Lower leg skin (tissue), 4 donors: ENCODE results near the gene ALG1L2. TPM values are rescaled to one million over a fixed set of nuclear protein-coding genes. Genes with fewer than 3 reads are reported as not detected.
"Not testable (repeated sequence)": the region's sequence is repeated elsewhere in the genome, so short reads cannot be mapped to it uniquely, and the experiment has no call there.

Source experiments
- DNase-seq, 2 donors: peaks; one replicate each; pipeline ENCODE4 v3.0.0-alpha.2; 2019; ENCODE audit warnings: low spot score in 2 of 2
- H3K4me3 ChIP-seq: fragments of 200-600 bp; sonication (generic); 2 replicates; pipeline ENCODE4 v1.5.1; 2017; ENCODE audit warnings: mild to moderate bottlenecking, low read depth; ENCODE audit not compliant: poor library complexity, severe bottlenecking
- POLR2A ChIP-seq, 2 donors: fragments of 450-650 bp; IDR thresholded peaks; one replicate each; pipeline ENCODE4 v1.6.1; 2016 to 2017; ENCODE audit warnings: antibody characterized with exemption in 2 of 2, mild to moderate bottlenecking in 1 of 2, moderate library complexity in 1 of 2
- WGBS, 2 donors: methylation state at CpG; one replicate each; pipeline ENCODE4 v1.1.5; 2018; 5-methylcytosine and 5-hydroxymethylcytosine counted together
- intact Hi-C: fragments of 100-400 bp; cut with DNase I; formaldehyde crosslinking; loops from one replicate; pipeline ENCODE4 v1.15.0; 2023; ENCODE audit warnings: low total_unique reads
- total RNA-seq, 4 donors: library from RNA; depleted of rRNA; stranded (reverse); fragments of >200 nt; gene quantifications; one replicate each; pipeline ENCODE4 v1.1.0, GENCODE V29; 2016
- TF ChIP-seq, protein P1 (sequence below), 3 donors: fragments of 450-650 bp; IDR thresholded peaks; one replicate each; pipeline ENCODE4 v1.5.1; 2016; ENCODE audit warnings: antibody characterized with exemption in 3 of 3, mild to moderate bottlenecking in 3 of 3, moderate library complexity in 2 of 3

The ALG1L2 gene
- total RNA-seq, 4 donors from 2014 or later, result not detected

- intact Hi-C loops, result no loop called here
- TF ChIP-seq POLR2A (IDR thresholded peaks at IDR 0.05), result no peak
- TF ChIP-seq, protein P1, sequence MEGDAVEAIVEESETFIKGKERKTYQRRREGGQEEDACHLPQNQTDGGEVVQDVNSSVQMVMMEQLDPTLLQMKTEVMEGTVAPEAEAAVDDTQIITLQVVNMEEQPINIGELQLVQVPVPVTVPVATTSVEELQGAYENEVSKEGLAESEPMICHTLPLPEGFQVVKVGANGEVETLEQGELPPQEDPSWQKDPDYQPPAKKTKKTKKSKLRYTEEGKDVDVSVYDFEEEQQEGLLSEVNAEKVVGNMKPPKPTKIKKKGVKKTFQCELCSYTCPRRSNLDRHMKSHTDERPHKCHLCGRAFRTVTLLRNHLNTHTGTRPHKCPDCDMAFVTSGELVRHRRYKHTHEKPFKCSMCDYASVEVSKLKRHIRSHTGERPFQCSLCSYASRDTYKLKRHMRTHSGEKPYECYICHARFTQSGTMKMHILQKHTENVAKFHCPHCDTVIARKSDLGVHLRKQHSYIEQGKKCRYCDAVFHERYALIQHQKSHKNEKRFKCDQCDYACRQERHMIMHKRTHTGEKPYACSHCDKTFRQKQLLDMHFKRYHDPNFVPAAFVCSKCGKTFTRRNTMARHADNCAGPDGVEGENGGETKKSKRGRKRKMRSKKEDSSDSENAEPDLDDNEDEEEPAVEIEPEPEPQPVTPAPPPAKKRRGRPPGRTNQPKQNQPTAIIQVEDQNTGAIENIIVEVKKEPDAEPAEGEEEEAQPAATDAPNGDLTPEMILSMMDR (IDR thresholded peaks at IDR 0.05), result no peak
- DNase-seq, result no peak
- no peak overlapping the region for H3K4me3 ChIP-seq
- WGBS, 2 donors, result 69 to 71% methylated on average over 4 of the region's 4 CpGs
Measured at GRCh38 chr3:130088061-130088460, 6.4 kb downstream of the ALG1L2 start.

GRCh38 chr3:130090681-130091080 is 9.1 kb downstream of the ALG1L2 start:
- intact Hi-C loops, DNase-seq: not testable (repeated sequence)
- WGBS, 2 donors, result 50 to 81% methylated on average over 3 of the region's 3 CpGs

GRCh38 chr3:130091958-130092357 is 10.3 kb downstream of the ALG1L2 start:
- WGBS, 2 donors, result 97 to 99% methylated on average over 14 of the region's 14 CpGs
- TF ChIP-seq POLR2A (IDR thresholded peaks at IDR 0.05), result no peak
- TF ChIP-seq, protein P1 (IDR thresholded peaks at IDR 0.05), result no peak
- DNase-seq, result no peak
- H3K4me3 ChIP-seq, result no peak overlapping the region
- intact Hi-C loops, result no loop called here

More at GRCh38 chr3:130090681-130091080, 9.1 kb downstream of the ALG1L2 start:
- not testable (repeated sequence) for H3K4me3 ChIP-seq

GRCh38 chr3:130093741-130094391 is 12.2 kb downstream of the ALG1L2 start:
- WGBS, 2 donors, result 63 to 67% methylated on average over 15 to 16 of the region's 16 CpGs
- intact Hi-C loops, result no loop called here
- DNase-seq, result no peak
- no peak for TF ChIP-seq POLR2A (IDR thresholded peaks at IDR 0.05)
- TF ChIP-seq, protein P1 (IDR thresholded peaks at IDR 0.05), result no peak
- H3K4me3 ChIP-seq, result no peak overlapping the region

GRCh38 chr3:130094491-130094941 is 12.9 kb downstream of the ALG1L2 start:
- WGBS, 2 donors, result 58 to 62% methylated on average over 9 of the region's 11 CpGs
- intact Hi-C loops, H3K4me3 ChIP-seq, DNase-seq: not testable (repeated sequence)

DNA sequence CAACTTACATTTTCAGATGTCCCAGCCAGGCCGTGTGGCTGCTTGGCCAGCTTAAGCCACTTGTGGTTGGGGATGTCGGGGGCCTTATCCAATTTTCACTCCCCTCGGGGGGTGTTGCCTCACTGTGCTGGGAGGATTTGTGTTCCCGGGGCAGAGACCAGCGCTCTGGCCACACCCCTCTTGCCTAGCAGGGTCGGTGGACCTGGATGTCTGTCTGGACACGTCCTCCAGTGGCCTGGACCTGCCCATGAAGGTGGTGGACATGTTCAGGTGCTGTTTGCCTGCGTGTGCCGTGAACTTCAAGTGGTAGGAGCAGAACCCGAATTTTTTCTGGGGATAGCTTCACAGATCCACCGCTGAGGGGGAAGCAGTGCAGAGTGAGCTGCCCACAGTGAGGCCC is 14.2 kb downstream of the ALG1L2 start:
- H3K4me3 ChIP-seq, DNase-seq, intact Hi-C loops: not testable (repeated sequence)
- 18 to 26% methylated on average over 9 to 11 of the region's 11 CpGs for WGBS, 2 donors

DNA sequence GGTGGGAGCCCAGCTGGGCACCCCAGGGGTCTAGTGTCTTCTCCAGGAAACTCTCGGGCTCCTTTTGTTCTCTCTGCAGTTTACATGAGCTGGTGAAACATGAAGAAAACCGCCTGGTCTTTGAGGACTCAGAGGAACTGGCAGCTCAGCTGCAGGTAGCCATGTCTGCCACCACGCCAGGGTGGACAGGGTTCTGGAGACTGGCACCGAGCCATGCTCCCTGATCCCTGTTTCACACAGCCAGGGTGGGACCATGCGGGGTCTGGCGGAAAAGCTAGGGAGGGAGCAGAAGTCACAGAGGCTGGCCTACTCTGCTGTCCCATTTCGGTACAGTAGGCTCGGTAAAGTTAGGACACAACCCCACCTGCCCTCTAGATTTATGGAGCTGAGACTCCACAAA is 15.5 kb downstream of the ALG1L2 start:
- H3K4me3 ChIP-seq, intact Hi-C loops, DNase-seq: not testable (repeated sequence)
- WGBS, 2 donors, result 74 to 81% methylated on average over 8 of the region's 8 CpGs

DNA sequence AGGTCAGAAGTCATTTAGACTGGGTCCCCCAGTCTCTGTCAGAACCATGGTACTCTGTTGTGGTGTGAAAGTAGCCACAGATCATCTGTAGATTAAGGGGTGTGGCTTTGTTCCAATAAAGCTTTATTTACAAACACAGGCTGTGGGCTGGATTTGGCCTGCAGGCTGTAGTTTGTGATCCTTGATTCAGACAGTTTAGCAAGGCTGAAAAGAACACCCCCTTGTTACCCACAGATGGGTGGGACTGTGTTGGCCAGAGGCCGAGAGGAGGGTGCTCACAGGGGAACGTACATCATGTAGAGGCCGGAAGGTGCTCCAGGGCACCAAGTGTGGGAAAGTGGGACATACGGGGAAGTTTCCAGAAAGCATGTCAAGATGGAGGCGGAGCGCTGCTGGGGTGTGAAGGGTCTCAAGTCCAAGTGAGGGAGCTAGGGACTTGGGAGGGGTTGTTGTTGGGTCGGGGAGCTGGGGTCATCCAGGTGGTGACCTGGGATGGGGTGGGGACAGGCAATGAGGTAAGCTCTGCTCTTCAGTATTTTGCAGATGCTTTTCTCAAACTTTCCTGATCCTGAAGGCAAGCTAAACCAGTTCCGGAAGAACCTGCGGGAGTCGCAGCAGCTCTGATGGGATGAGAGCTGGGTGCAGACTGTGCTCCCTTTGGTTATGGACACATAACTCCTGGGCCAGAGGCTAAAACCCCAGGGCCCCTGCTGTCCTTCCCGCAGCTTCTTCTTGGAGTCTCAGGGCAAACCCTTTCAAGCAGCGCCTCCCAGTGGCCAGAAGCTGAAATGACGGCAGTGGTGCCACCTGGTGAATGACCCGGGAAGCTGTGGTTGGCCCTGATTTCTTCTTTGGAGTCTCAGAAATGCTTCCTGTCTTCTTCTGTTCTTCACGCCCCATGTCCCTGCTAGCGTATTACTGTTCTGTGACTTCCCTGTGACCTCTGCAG is 16.3 kb downstream of the ALG1L2 start:
- H3K4me3 ChIP-seq, intact Hi-C loops, DNase-seq: not testable (repeated sequence)
- 38 to 45% methylated on average over 16 of the region's 16 CpGs for whole genome bisulfite sequencing, 2 donors

GRCh38 chr3:130098639-130099385 is 17.2 kb downstream of the ALG1L2 start:
- DNase-seq, intact Hi-C loops, H3K4me3 ChIP-seq: not testable (repeated sequence)
- 63% methylated on average over 16 to 19 of the region's 19 CpGs for WGBS, 2 donors

DNA sequence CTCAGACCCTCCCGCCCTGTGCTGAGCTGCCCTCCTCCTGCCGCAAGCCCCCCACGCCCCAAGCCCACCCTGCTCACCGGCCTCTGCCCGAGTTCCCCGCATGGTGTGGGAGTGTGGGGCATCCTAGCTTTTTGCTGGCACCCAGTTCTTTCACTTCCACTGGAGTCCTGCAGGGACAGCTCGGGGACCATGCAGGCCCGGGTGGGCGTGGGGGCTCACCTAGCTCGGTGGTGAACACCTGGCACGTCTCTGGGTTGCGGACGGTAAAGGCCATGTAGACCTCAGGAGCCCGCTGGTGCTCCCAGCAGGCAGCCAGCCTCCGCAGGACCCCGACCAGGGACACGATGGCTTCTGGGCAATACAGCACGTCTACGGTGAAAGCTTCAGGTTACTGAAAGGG is 20.9 kb downstream of the ALG1L2 start:
- intact Hi-C loops, DNase-seq, H3K4me3 ChIP-seq: not testable (repeated sequence)
- WGBS, 2 donors, result 82 to 86% methylated on average over 19 of the region's 19 CpGs

GRCh38 chr3:130104191-130104590 is 22.6 kb downstream of the ALG1L2 start:
- intact Hi-C loops, H3K4me3 ChIP-seq, DNase-seq: not testable (repeated sequence)
- 87 to 93% methylated on average over 13 to 14 of the region's 14 CpGs for WGBS, 2 donors
